ENCODE results near the gene ECHS1. TPM values are rescaled to one million over a fixed set of nuclear protein-coding genes. Genes with fewer than 3 reads are reported as not detected.

The ECHS1 gene
- total RNA-seq, 1 donor from 2014 or later: 69.8 TPM

GRCh38 chr10:133349577-133350011 is 23.6 kb downstream of the ECHS1 start:
- TF ChIP-seq CTCF (IDR thresholded peaks at IDR 0.05; ENCODE audit: unreplicated experiment): no peak
- H3K4me3 Mint-ChIP-seq: no peak overlapping the region
- H3K4me1 Mint-ChIP-seq: no peaks in the 10 kb centered on the region
- H3K27me3 Mint-ChIP-seq (ENCODE audit: low read depth): peaks cover 13% of the 10 kb centered on the region
- H3K27ac Mint-ChIP-seq: no peak overlapping the region
- H3K9me3 Mint-ChIP-seq: peaks cover 7% of the 10 kb centered on the region
- no peaks in the 10 kb centered on the region for H3K36me3 Mint-ChIP-seq
- no peak for DNase-seq (ENCODE audit: low spot score in 2 of 2, unreplicated experiment in 2 of 2)

- Mint-ChIP-seq H3K27me3 (ENCODE audit: low read depth) (peaks cover 17% of the 10 kb centered on the region), H3K36me3 (no peaks in the 10 kb centered on the region), H3K9me3 (peaks cover 7% of the 10 kb centered on the region), H3K4me1 (no peaks in the 10 kb centered on the region), H3K27ac (no peak overlapping the region), H3K4me3 (no peak overlapping the region)
- no peak for TF ChIP-seq CTCF (IDR thresholded peaks at IDR 0.05; ENCODE audit: unreplicated experiment)
- no peak for DNase-seq (ENCODE audit: low spot score in 2 of 2, unreplicated experiment in 2 of 2)
Observed at GRCh38 chr10:133349160-133349568, 24.0 kb downstream of the ECHS1 start.

GRCh38 chr10:133347710-133348517 is 25.2 kb downstream of the ECHS1 start:
- no peak overlapping the region for H3K27ac Mint-ChIP-seq

GRCh38 chr10:133346413-133346812 is 26.7 kb downstream of the ECHS1 start:
- H3K4me3 Mint-ChIP-seq: no peak overlapping the region
- no peaks in the 10 kb centered on the region for H3K4me1 Mint-ChIP-seq
- no peaks in the 10 kb centered on the region for H3K36me3 Mint-ChIP-seq
- H3K27ac Mint-ChIP-seq: no peak overlapping the region
- H3K9me3 Mint-ChIP-seq: peaks cover 12% of the 10 kb centered on the region
- DNase-seq (ENCODE audit: low spot score in 2 of 2, unreplicated experiment in 2 of 2): no peak
- H3K27me3 Mint-ChIP-seq (ENCODE audit: low read depth): peaks cover 34% of the 10 kb centered on the region
- no peak for TF ChIP-seq CTCF (IDR thresholded peaks at IDR 0.05; ENCODE audit: unreplicated experiment)

More at GRCh38 chr10:133347710-133348517, 25.2 kb downstream of the ECHS1 start:
- no peak overlapping the region for H3K4me3 Mint-ChIP-seq
- DNase-seq (ENCODE audit: low spot score in 2 of 2, unreplicated experiment in 2 of 2): no peak
- no peaks in the 10 kb centered on the region for H3K36me3 Mint-ChIP-seq
- peaks cover 26% of the 10 kb centered on the region for H3K27me3 Mint-ChIP-seq (ENCODE audit: low read depth)
- H3K9me3 Mint-ChIP-seq: peaks cover 7% of the 10 kb centered on the region
- TF ChIP-seq CTCF (IDR thresholded peaks at IDR 0.05; ENCODE audit: unreplicated experiment): no peak
- no peaks in the 10 kb centered on the region for H3K4me1 Mint-ChIP-seq

GRCh38 chr10:133344236-133344635 is 28.9 kb downstream of the ECHS1 start:
- Mint-ChIP-seq H3K36me3 (no peaks in the 10 kb centered on the region), H3K4me3 (no peak overlapping the region), H3K27ac (no peak overlapping the region), H3K4me1 (no peaks in the 10 kb centered on the region), H3K9me3 (peaks cover 12% of the 10 kb centered on the region), H3K27me3 (ENCODE audit: low read depth) (peaks cover 42% of the 10 kb centered on the region)
- TF ChIP-seq CTCF (IDR thresholded peaks at IDR 0.05; ENCODE audit: unreplicated experiment): no peak
- DNase-seq (ENCODE audit: low spot score in 2 of 2, unreplicated experiment in 2 of 2): no peak

Measured in mesothelial cell of epicardium (in vitro differentiated cells).